HUES48 (cell line): ENCODE results near the gene TACC2.
"Not testable (repeated sequence)": the region's sequence is repeated elsewhere in the genome, so short reads cannot be mapped to it uniquely, and the experiment has no call there.

Experiments
- H3K27ac ChIP-seq: one replicate; pipeline ENCODE4 v1.7.0; 2013; ENCODE audit warnings: low read depth, low read length, inconsistent platforms
- H3K27me3 ChIP-seq: 2 replicates; pipeline ENCODE4 v1.6.1; 2013; ENCODE audit warnings: mild to moderate bottlenecking, low read length; ENCODE audit not compliant: control insufficient read depth, insufficient read depth
- H3K36me3 ChIP-seq: 2 replicates; pipeline ENCODE4 v1.6.1; 2013; ENCODE audit warnings: low read length; ENCODE audit not compliant: control insufficient read depth, insufficient read depth
- H3K4me1 ChIP-seq: 2 replicates; pipeline ENCODE4 v1.6.1; 2013; ENCODE audit warnings: mild to moderate bottlenecking, low read length; ENCODE audit not compliant: control insufficient read depth, insufficient read depth
- H3K4me3 ChIP-seq: 2 replicates; pipeline ENCODE4 v1.5.1; 2013; ENCODE audit warnings: mild to moderate bottlenecking, low read depth, low read length
- H3K9ac ChIP-seq: 2 replicates; pipeline ENCODE4 v1.6.1; 2013; ENCODE audit warnings: mild to moderate bottlenecking, low read depth, low read length, moderate library complexity
- H3K9me3 ChIP-seq: 2 replicates; pipeline ENCODE4 v1.6.1; 2013; ENCODE audit warnings: low read length; ENCODE audit not compliant: control insufficient read depth, insufficient read depth

TACC2 gene

GRCh38 chr10:122066337-122066939 lies 77.5 kb downstream of the TACC2 start:
- not testable (repeated sequence) for H3K27me3 ChIP-seq, H3K4me1 ChIP-seq, H3K36me3 ChIP-seq, H3K9me3 ChIP-seq, H3K4me3 ChIP-seq, H3K27ac ChIP-seq, H3K9ac ChIP-seq

GRCh38 chr10:122068844-122069243 lies 79.9 kb downstream of the TACC2 start:
- no peaks in the 10 kb centered on the region for H3K27me3 ChIP-seq
- no peak overlapping the region for H3K4me3 ChIP-seq
- H3K4me1 ChIP-seq, result no peaks in the 10 kb centered on the region
- H3K9ac ChIP-seq, result no peak overlapping the region
- H3K36me3 ChIP-seq, result no peaks in the 10 kb centered on the region
- no peaks in the 10 kb centered on the region for H3K9me3 ChIP-seq
- no peak overlapping the region for H3K27ac ChIP-seq

- Histone ChIP-seq H3K4me3 (no peak overlapping the region), H3K27me3 (no peaks in the 10 kb centered on the region), H3K4me1 (no peaks in the 10 kb centered on the region)
Observed at GRCh38 chr10:122072491-122072890, 83.5 kb downstream of the TACC2 start.

GRCh38 chr10:122073508-122073907 lies 84.5 kb downstream of the TACC2 start:
- H3K9me3 ChIP-seq, result no peaks in the 10 kb centered on the region
- H3K36me3 ChIP-seq, result no peaks in the 10 kb centered on the region
- no peaks in the 10 kb centered on the region for H3K27me3 ChIP-seq
- no peak overlapping the region for H3K27ac ChIP-seq
- H3K9ac ChIP-seq, result no peak overlapping the region
- no peak overlapping the region for H3K4me3 ChIP-seq
- no peaks in the 10 kb centered on the region for H3K4me1 ChIP-seq

More at GRCh38 chr10:122072491-122072890, 83.5 kb downstream of the TACC2 start:
- Histone ChIP-seq H3K9ac (no peak overlapping the region), H3K9me3 (no peaks in the 10 kb centered on the region), H3K27ac (no peak overlapping the region), H3K36me3 (no peaks in the 10 kb centered on the region)

GRCh38 chr10:122075171-122075570 lies 86.2 kb downstream of the TACC2 start:
- H3K27ac ChIP-seq, result no peak overlapping the region
- H3K9ac ChIP-seq, result no peak overlapping the region
- H3K27me3 ChIP-seq, result no peaks in the 10 kb centered on the region
- no peak overlapping the region for H3K4me3 ChIP-seq
- no peaks in the 10 kb centered on the region for H3K9me3 ChIP-seq
- H3K4me1 ChIP-seq, result no peaks in the 10 kb centered on the region
- no peaks in the 10 kb centered on the region for H3K36me3 ChIP-seq

GRCh38 chr10:122075876-122076275 lies 86.9 kb downstream of the TACC2 start:
- H3K4me3 ChIP-seq, H3K9ac ChIP-seq, H3K9me3 ChIP-seq, H3K4me1 ChIP-seq, H3K36me3 ChIP-seq, H3K27ac ChIP-seq, H3K27me3 ChIP-seq: not testable (repeated sequence)

- no peak overlapping the region for H3K9ac ChIP-seq
- no peaks in the 10 kb centered on the region for H3K36me3 ChIP-seq
- no peaks in the 10 kb centered on the region for H3K4me1 ChIP-seq
- no peaks in the 10 kb centered on the region for H3K9me3 ChIP-seq
- H3K4me3 ChIP-seq, result no peak overlapping the region
- no peak overlapping the region for H3K27ac ChIP-seq
- H3K27me3 ChIP-seq, result no peaks in the 10 kb centered on the region
Observed at GRCh38 chr10:122077311-122077875, 88.4 kb downstream of the TACC2 start.

GRCh38 chr10:122078326-122078725 lies 89.4 kb downstream of the TACC2 start:
- Histone ChIP-seq H3K9me3 (no peaks in the 10 kb centered on the region), H3K36me3 (no peaks in the 10 kb centered on the region), H3K27me3 (no peaks in the 10 kb centered on the region), H3K4me3 (no peak overlapping the region), H3K9ac (no peak overlapping the region), H3K27ac (no peak overlapping the region), H3K4me1 (no peaks in the 10 kb centered on the region)

GRCh38 chr10:122078965-122079795 lies 90.2 kb downstream of the TACC2 start:
- H3K9me3 ChIP-seq, result no peaks in the 10 kb centered on the region

GRCh38 chr10:122082616-122083477 lies 93.9 kb downstream of the TACC2 start:
- Histone ChIP-seq H3K9ac (no peak overlapping the region), H3K36me3 (no peaks in the 10 kb centered on the region), H3K4me3 (no peak overlapping the region), H3K27me3 (no peaks in the 10 kb centered on the region), H3K27ac (no peak overlapping the region), H3K4me1 (no peaks in the 10 kb centered on the region), H3K9me3 (no peaks in the 10 kb centered on the region)

More at GRCh38 chr10:122078965-122079795, 90.2 kb downstream of the TACC2 start:
- Histone ChIP-seq H3K4me1 (no peaks in the 10 kb centered on the region), H3K27ac (no peak overlapping the region), H3K4me3 (no peak overlapping the region), H3K27me3 (no peaks in the 10 kb centered on the region), H3K36me3 (no peaks in the 10 kb centered on the region), H3K9ac (no peak overlapping the region)
